Chondrocyte (in vitro differentiated cells): Measurements from ENCODE around the gene LRRC31. TPM values are rescaled to one million over a fixed set of nuclear protein-coding genes. Genes with fewer than 3 reads are reported as not detected.

Source experiments
- DNase-seq: peaks from one replicate; pipeline ENCODE4 v3.0.0; 2021; ENCODE audit warnings: mixed read lengths, low spot score
- H3K27ac Mint-ChIP-seq: one replicate; pipeline ENCODE4 v1.8.0; 2021; ENCODE audit warnings: mild to moderate bottlenecking, moderate library complexity, mixed read lengths; ENCODE audit not compliant: unreplicated experiment
- H3K27me3 Mint-ChIP-seq: 2 replicates; pipeline ENCODE4 v1.8.0; 2021; ENCODE audit warnings: low read depth, mixed read lengths
- H3K36me3 Mint-ChIP-seq: 2 replicates; pipeline ENCODE4 v1.8.0; 2021; ENCODE audit warnings: low read depth, mixed read lengths
- H3K4me1 Mint-ChIP-seq: 2 replicates; pipeline ENCODE4 v1.8.0; 2021; ENCODE audit warnings: low read depth, mild to moderate bottlenecking, mixed read lengths
- H3K4me3 Mint-ChIP-seq: one replicate; pipeline ENCODE4 v1.8.0; 2021; ENCODE audit warnings: mild to moderate bottlenecking, moderate library complexity, mixed read lengths; ENCODE audit not compliant: unreplicated experiment
- H3K9me3 Mint-ChIP-seq: 2 replicates; pipeline ENCODE4 v1.8.0; 2021; ENCODE audit warnings: low read depth, mixed read lengths
- CTCF ChIP-seq: fragments of 200-600 bp; sonication (generic); IDR thresholded peaks from 2 replicates; pipeline ENCODE4 v1.5.0; 2021; ENCODE audit warnings: antibody characterized with exemption, mild to moderate bottlenecking, moderate library complexity
- total RNA-seq: library from RNA; stranded (reverse); gene quantifications from 3 replicates; pipeline ENCODE4 v1.2.1, GENCODE V29; 2021

LRRC31 gene
- total RNA-seq, 1 donor from 2014 or later = not detected

- Mint-ChIP-seq H3K36me3 (peaks cover 4% of the 10 kb centered on the region), H3K4me3 (peak overlapping the region; percentile 80), H3K4me1 (peaks cover 22% of the 10 kb centered on the region), H3K9me3 (peaks cover 11% of the 10 kb centered on the region), H3K27ac (peak overlapping the region; percentile 80), H3K27me3 (no peaks in the 10 kb centered on the region)
- TF ChIP-seq CTCF = no peak
- DNase-seq = no peak
Measured at GRCh38 chr3:169811631-169812331, 58.0 kb downstream of the LRRC31 start.

GRCh38 chr3:169809230-169809795, 60.4 kb downstream of the LRRC31 start:
- no peak for TF ChIP-seq CTCF
- Mint-ChIP-seq H3K27ac (no peak overlapping the region), H3K27me3 (no peaks in the 10 kb centered on the region), H3K4me1 (peaks cover 22% of the 10 kb centered on the region), H3K36me3 (peaks cover 2% of the 10 kb centered on the region), H3K9me3 (no peaks in the 10 kb centered on the region), H3K4me3 (no peak overlapping the region)
- DNase-seq = no peak

GRCh38 chr3:169804681-169805080, 65.1 kb downstream of the LRRC31 start:
- Mint-ChIP-seq H3K4me3 (no peak overlapping the region), H3K27me3 (no peaks in the 10 kb centered on the region), H3K36me3 (peaks cover 3% of the 10 kb centered on the region), H3K9me3 (no peaks in the 10 kb centered on the region), H3K27ac (no peak overlapping the region), H3K4me1 (no peaks in the 10 kb centered on the region)
- DNase-seq = no peak
- TF ChIP-seq CTCF = no peak

- no peaks in the 10 kb centered on the region for H3K4me1 Mint-ChIP-seq
- no peak overlapping the region for H3K27ac Mint-ChIP-seq
- TF ChIP-seq CTCF = no peak
- no peaks in the 10 kb centered on the region for H3K9me3 Mint-ChIP-seq
- no peak overlapping the region for H3K4me3 Mint-ChIP-seq
- no peaks in the 10 kb centered on the region for H3K27me3 Mint-ChIP-seq
- H3K36me3 Mint-ChIP-seq = peaks cover 6% of the 10 kb centered on the region
- DNase-seq = no peak
Measured at GRCh38 chr3:169792359-169792758, 77.4 kb downstream of the LRRC31 start.

GRCh38 chr3:169790687-169791429, 78.9 kb downstream of the LRRC31 start:
- H3K27me3 Mint-ChIP-seq = no peaks in the 10 kb centered on the region
- DNase-seq = no peak
- no peak for TF ChIP-seq CTCF
- no peaks in the 10 kb centered on the region for H3K4me1 Mint-ChIP-seq
- no peak overlapping the region for H3K27ac Mint-ChIP-seq
- peaks cover 11% of the 10 kb centered on the region for H3K36me3 Mint-ChIP-seq
- no peak overlapping the region for H3K4me3 Mint-ChIP-seq
- no peaks in the 10 kb centered on the region for H3K9me3 Mint-ChIP-seq
